ENCODE results near the gene ZBED2. TPM values are rescaled to one million over a fixed set of nuclear protein-coding genes. Genes with fewer than 3 reads are reported as not detected.
A peak's percentile ranks its signal among the peaks of the same experiment; 100 is the strongest.

The ZBED2 gene
- polyA plus RNA-seq, 1 donor (not counting 4 experiments of a cell fraction or from before 2014, with no cell fraction given) = 120 TPM

DNA sequence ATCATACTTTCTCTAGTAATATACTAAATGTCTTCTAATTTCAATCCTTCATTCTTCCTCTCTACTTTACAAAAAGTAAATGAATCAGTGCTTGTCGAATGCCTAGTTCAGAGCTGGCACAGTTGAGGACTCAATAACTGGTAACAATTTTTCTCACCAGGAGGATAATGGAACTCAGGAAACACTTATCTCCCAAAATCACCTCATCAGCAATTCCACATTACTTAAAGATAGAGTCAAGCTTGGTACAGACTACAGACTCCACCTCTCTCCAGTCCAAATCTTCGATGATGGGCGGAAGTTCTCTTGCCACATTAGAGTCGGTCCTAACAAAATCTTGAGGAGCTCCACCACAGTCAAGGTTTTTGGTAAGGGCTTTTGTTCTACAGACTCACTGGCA lies 16.3 kb downstream of the ZBED2 start:
- Histone ChIP-seq H3K4me1 (ENCODE audit: control insufficient read depth, extremely low read depth, insufficient read depth, low read length) (peaks cover 29% of the 10 kb centered on the region), H3K79me2 (ENCODE audit: control insufficient read depth, insufficient read depth, low read length) (no peaks in the 10 kb centered on the region), H3K36me3 (ENCODE audit: control insufficient read depth in 2 of 2, extremely low read depth in 1 of 2, insufficient read depth in 2 of 2, low read length in 2 of 2) (no peaks in the 10 kb centered on the region), H3K27me3 (ENCODE audit: control insufficient read depth, extremely low read depth, insufficient read depth, low read length) (no peaks in the 10 kb centered on the region), H3K9ac (ENCODE audit: control insufficient read depth, extremely low read depth, insufficient read depth, low read length) (no peak overlapping the region), H3K9me3 (ENCODE audit: control insufficient read depth, low read depth, low read length) (no peaks in the 10 kb centered on the region), H3K27ac (ENCODE audit: control insufficient read depth, insufficient read depth, low read length) (no peak overlapping the region), H2AFZ (ENCODE audit: control insufficient read depth, low read length) (no peak overlapping the region), H3K4me2 (ENCODE audit: control insufficient read depth, extremely low read depth, insufficient read depth, low read depth, low read length) (no peak overlapping the region), H4K20me1 (ENCODE audit: control insufficient read depth, extremely low read depth, insufficient read depth, low read length) (no peaks in the 10 kb centered on the region), H3K4me3 (ENCODE audit: control insufficient read depth in 2 of 3, extremely low read depth in 1 of 3, insufficient read depth in 2 of 3, low read depth in 1 of 3, low read length in 3 of 3) (no peak overlapping the region), H3K9me1 (ENCODE audit: control insufficient read depth, extremely low read depth, insufficient read depth, low read length) (no peaks in the 10 kb centered on the region)
- TF ChIP-seq EZH2 (IDR thresholded peaks at IDR 0.05; ENCODE audit: low read length) = no peak
- TF ChIP-seq, protein P1, sequence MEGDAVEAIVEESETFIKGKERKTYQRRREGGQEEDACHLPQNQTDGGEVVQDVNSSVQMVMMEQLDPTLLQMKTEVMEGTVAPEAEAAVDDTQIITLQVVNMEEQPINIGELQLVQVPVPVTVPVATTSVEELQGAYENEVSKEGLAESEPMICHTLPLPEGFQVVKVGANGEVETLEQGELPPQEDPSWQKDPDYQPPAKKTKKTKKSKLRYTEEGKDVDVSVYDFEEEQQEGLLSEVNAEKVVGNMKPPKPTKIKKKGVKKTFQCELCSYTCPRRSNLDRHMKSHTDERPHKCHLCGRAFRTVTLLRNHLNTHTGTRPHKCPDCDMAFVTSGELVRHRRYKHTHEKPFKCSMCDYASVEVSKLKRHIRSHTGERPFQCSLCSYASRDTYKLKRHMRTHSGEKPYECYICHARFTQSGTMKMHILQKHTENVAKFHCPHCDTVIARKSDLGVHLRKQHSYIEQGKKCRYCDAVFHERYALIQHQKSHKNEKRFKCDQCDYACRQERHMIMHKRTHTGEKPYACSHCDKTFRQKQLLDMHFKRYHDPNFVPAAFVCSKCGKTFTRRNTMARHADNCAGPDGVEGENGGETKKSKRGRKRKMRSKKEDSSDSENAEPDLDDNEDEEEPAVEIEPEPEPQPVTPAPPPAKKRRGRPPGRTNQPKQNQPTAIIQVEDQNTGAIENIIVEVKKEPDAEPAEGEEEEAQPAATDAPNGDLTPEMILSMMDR (optimal IDR thresholded peaks at IDR 0.05 in 1 of 3, IDR thresholded peaks at IDR 0.05 in 1 of 3, conservative IDR thresholded peaks at IDR 0.05 in 1 of 3; ENCODE audit: extremely low read depth in 1 of 3, insufficient read depth in 2 of 3, low read length in 3 of 3) = no peak
- FAIRE-seq (peak; percentile 32), DNase-seq (ENCODE audit: low read depth, low spot score) (no peak)
- dilution Hi-C loops (cut with MboI; ENCODE audit: extremely low pct_ligation_motif_present, low sequenced_read_pairs) = loop anchor here (25.0 kb wide), 1 partner anchor 108 kb away; no protein-coding TSS in a partner anchor

DNA sequence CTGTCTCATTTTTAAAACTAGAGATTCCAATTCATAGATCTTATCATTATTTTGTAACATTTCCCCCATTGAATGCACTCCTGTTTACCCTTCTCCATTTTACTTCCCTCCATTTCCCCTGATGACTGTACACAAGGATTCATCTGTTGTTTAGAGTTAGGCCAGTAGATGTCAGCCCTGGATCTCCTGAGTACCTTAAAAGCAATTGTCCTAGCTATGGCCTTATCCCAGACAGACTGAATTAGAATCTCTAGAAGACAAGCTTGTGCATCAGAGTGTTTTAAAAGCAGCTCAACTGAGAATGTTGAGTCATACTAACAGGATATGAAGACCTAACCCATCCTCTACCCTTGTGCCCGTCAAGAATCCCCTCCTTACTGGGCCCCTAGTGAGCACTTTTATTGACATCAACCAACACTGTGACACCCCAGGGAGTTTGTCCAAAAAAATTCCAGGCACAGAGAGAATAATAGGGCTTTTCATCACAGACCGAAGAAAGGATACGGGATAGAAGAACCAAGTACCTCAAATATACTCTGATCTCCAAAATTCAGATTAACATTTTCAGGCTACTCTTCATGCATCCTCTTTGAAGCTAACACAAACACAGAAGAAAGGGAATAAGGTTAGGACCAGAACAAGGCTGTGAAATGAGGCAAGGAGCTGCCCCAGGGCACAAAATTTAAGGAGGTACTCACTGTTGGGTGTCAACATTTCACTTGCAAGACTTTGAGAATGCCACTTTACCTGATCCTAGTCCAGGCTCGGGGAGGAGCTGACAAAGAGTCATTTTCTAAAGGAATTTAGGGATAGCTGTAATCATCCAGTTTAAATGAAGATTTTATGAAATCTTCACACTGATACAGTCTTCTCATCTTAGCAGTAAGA lies 17.1 kb downstream of the ZBED2 start:
- H3K9ac ChIP-seq (ENCODE audit: control insufficient read depth, extremely low read depth, insufficient read depth, low read length) = no peak overlapping the region
- peak overlapping the region; percentile 35 for H3K4me2 ChIP-seq (ENCODE audit: control insufficient read depth, extremely low read depth, insufficient read depth, low read depth, low read length)
- dilution Hi-C loops (cut with MboI; ENCODE audit: extremely low pct_ligation_motif_present, low sequenced_read_pairs) = loop anchor here (25.0 kb wide), 1 partner anchor 109 kb away; no protein-coding TSS in a partner anchor

More for the DNA sequence above, 17.1 kb downstream of the ZBED2 start:
- no peak overlapping the region for H2AFZ ChIP-seq (ENCODE audit: control insufficient read depth, low read length)
- DNase-seq (ENCODE audit: low read depth, low spot score) (no peak), FAIRE-seq (peak; percentile 95)
- no peaks in the 10 kb centered on the region for H3K9me1 ChIP-seq (ENCODE audit: control insufficient read depth, extremely low read depth, insufficient read depth, low read length)
- TF ChIP-seq, protein P1 (optimal IDR thresholded peaks at IDR 0.05 in 1 of 3, IDR thresholded peaks at IDR 0.05 in 1 of 3, conservative IDR thresholded peaks at IDR 0.05 in 1 of 3; ENCODE audit: extremely low read depth in 1 of 3, insufficient read depth in 2 of 3, low read length in 3 of 3) = peak; percentile 62 to 79 (median 66)
- TF ChIP-seq EZH2 (IDR thresholded peaks at IDR 0.05; ENCODE audit: low read length) = no peak
- H3K79me2 ChIP-seq (ENCODE audit: control insufficient read depth, insufficient read depth, low read length) = no peaks in the 10 kb centered on the region
- H3K27me3 ChIP-seq (ENCODE audit: control insufficient read depth, extremely low read depth, insufficient read depth, low read length) = no peaks in the 10 kb centered on the region
- H3K4me1 ChIP-seq (ENCODE audit: control insufficient read depth, extremely low read depth, insufficient read depth, low read length) = peaks cover 29% of the 10 kb centered on the region
- no peaks in the 10 kb centered on the region for H3K36me3 ChIP-seq (ENCODE audit: control insufficient read depth in 2 of 2, extremely low read depth in 1 of 2, insufficient read depth in 2 of 2, low read length in 2 of 2)
- no peaks in the 10 kb centered on the region for H3K9me3 ChIP-seq (ENCODE audit: control insufficient read depth, low read depth, low read length)
- H4K20me1 ChIP-seq (ENCODE audit: control insufficient read depth, extremely low read depth, insufficient read depth, low read length) = no peaks in the 10 kb centered on the region
- peak overlapping the region; percentile 22 for H3K27ac ChIP-seq (ENCODE audit: control insufficient read depth, insufficient read depth, low read length)
- no peak overlapping the region for H3K4me3 ChIP-seq (ENCODE audit: control insufficient read depth in 2 of 3, extremely low read depth in 1 of 3, insufficient read depth in 2 of 3, low read depth in 1 of 3, low read length in 3 of 3)

Data from keratinocyte (primary cell).